GM13977 (cell line): ENCODE measurements around the gene ITPRIP.

Source experiments
- DNase-seq: peaks from one replicate; pipeline ENCODE4 v3.0.0; 2012; ENCODE audit warnings: low spot score
- in situ Hi-C: fragments of 300-500 bp; cut with MboI; formaldehyde crosslinking; loops from one replicate; pipeline ENCODE4 v1.12.0; 2022; ENCODE audit warnings: low sequenced_read_pairs, low pct_unique_long_range_greater_than_20kb, mixed read lengths, inconsistent platforms; ENCODE audit not compliant: unreplicated experiment
- TF ChIP-seq, protein P1 (sequence below): IDR thresholded peaks from 2 replicates; pipeline ENCODE4 v1.5.1; 2012; ENCODE audit warnings: mild to moderate bottlenecking, control low read depth; ENCODE audit not compliant: insufficient read depth; ENCODE audit errors: extremely low read depth, missing control alignments

Gene ITPRIP

DNA sequence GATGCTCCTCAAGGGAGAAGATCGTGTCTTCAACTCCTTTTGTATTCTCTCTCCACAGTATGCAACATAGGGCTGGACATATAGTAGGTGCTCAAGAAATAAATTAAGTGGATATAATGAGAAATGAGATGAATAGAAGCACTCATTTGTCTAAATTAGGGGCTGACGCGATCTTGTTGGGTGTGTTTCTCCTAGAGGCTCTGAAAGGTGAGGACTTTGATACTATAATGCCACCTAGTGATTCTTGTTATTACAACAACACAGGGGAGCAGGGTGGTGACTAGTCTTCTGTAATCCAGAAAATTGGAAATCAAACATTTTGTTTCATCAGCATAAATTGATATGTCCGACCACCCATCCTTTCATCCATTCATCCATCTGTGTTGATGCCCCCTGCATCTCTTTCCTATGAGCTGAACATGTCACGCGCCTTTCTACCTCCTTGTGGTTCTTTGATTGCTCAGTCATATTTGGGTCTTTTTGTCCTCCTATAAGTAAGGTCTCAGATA, 11.9 kb upstream of the ITPRIP start:
- DNase-seq: peak; percentile 52
- in situ Hi-C loops: no loop called here

DNA sequence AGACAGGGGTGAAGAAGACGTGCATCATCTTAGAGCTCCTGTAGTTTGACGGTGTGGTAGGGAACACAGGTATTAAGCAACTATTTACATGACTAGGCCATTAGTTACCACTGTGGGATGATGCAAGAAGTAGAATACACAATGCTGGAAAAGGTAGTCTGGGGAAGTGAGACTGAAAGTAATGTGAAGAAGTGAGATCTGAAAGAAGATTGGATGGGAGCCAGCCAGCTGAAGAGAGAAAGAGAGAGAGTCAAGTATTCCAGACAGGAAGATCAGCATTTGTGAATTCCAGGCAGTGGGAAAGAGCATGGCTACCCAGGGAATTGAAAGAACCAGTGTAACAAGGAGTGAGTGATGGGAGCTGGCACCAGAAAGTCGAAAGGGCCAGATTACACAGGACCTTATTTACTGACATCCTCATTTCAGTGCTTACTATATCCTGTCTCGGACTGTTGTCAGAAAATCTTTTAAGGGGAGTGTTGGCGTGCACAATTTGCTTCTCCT, 11.4 kb upstream of the ITPRIP start:
- in situ Hi-C loops: loop anchor here (5.0 to 10.0 kb wide), 2 partner anchors 37 to 55 kb away; no protein-coding TSS in a partner anchor
- peak; percentile 41 for DNase-seq
- TF ChIP-seq, protein P1, sequence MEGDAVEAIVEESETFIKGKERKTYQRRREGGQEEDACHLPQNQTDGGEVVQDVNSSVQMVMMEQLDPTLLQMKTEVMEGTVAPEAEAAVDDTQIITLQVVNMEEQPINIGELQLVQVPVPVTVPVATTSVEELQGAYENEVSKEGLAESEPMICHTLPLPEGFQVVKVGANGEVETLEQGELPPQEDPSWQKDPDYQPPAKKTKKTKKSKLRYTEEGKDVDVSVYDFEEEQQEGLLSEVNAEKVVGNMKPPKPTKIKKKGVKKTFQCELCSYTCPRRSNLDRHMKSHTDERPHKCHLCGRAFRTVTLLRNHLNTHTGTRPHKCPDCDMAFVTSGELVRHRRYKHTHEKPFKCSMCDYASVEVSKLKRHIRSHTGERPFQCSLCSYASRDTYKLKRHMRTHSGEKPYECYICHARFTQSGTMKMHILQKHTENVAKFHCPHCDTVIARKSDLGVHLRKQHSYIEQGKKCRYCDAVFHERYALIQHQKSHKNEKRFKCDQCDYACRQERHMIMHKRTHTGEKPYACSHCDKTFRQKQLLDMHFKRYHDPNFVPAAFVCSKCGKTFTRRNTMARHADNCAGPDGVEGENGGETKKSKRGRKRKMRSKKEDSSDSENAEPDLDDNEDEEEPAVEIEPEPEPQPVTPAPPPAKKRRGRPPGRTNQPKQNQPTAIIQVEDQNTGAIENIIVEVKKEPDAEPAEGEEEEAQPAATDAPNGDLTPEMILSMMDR: no peak

More for the DNA sequence above, 11.9 kb upstream of the ITPRIP start:
- TF ChIP-seq, protein P1: peak; percentile 58

DNA sequence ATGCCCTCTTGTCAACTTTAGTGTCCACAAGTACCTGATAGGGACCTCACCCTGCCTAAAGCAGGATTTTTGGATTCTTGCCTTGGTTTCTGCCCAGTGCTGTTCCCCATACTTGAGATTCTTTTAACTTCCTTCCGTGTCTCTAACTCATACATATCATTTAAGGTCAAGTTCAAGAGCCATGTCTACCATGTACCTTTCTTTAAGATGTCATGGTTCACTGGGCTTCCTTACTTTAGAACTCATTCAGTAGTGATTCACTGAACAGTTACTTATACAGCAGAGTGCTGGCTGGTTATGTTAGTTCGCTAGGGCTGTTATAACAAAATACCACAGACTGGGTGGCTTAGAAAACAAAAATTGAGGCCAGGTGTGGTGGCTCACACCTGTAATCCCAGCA, 10.3 kb upstream of the ITPRIP start:
- no peak for DNase-seq
- TF ChIP-seq, protein P1: no peak
- in situ Hi-C loops: loop anchor here (5.0 to 10.0 kb wide), 2 partner anchors 36 to 54 kb away; no protein-coding TSS in a partner anchor

DNA sequence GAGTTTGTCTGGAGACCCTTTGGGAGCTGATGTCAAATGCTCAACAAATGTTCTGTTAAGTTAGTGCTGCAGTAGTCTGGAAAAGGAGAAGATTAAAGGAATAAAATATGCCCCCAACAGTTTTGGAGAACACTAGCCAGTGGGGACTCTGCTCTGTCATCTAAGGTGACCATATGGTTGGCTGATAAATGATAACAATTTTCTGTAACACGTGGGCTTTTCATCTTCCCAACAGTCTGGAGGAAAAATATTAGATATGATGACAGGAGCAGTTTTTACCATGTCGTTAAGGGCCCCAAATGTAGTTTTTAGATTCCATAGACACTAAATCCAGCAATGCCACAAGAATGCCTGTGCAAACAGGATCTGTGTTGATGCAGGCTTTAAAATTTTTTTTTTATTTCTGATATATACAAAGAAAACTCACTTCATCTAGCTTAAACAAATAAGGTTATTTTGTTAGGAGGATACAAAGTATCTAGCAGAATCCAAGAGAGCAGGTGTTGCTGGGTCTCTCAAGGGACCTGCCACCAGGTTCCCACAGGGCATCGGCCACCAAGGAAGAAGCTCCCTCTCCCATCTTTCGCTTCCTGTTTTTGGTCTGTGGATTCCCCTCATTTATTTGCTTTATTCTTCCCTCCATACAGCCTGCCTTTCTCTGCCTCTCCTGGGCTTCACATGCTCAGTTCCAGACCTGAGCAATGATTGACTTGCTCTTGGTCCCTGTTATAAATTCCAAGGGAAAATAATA, 9.2 kb upstream of the ITPRIP start:
- TF ChIP-seq, protein P1: no peak
- in situ Hi-C loops: loop anchor here (5.0 to 10.0 kb wide), 2 partner anchors 35 to 53 kb away; no protein-coding TSS in a partner anchor
- DNase-seq: no peak

DNA sequence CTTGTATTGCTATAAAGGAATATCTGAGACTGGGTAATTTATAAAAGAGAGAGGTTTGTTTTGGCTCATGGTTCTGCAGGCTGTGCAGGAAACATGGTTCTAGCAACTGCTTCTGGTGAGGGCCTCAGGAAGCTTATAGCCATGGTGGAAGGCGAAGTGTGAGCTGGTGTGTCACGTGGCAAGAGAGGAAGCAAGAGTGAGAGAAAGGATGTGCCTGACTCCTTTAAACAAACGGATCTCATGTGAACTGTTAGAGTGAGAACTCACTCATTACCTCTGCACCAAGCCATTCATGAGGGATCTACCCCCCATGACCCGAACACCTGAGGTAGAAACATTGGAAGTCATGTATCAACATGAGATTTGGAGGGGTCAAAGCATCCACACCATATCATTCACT, 7.7 kb upstream of the ITPRIP start:
- DNase-seq: no peak
- TF ChIP-seq, protein P1: no peak

DNA sequence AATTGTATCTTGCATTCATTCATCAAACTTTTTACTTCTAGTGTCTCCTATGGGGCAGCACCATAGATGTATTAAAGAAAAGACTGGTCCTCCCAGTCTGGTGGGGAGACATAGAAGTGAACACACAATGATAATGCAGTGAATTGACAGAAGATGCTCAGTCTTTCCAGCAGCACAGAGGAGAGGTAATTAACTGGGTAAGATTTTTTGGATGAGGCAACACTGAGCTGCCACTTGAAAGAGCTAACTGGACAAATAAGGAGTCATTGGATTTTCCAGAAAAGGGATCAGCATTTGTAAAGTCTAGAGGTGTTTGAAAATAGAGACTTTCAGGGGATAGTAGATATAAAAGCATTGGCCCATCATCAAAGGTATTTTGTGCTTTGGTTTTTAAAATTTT, 7.2 kb upstream of the ITPRIP start:
- DNase-seq: no peak
- in situ Hi-C loops: loop anchor here (5.0 to 10.0 kb wide), 2 partner anchors 33 to 51 kb away; no protein-coding TSS in a partner anchor
- TF ChIP-seq, protein P1: no peak

More for the DNA sequence above, 7.7 kb upstream of the ITPRIP start:
- in situ Hi-C loops: loop anchor here (5.0 to 10.0 kb wide), 2 partner anchors 34 to 51 kb away; no protein-coding TSS in a partner anchor
